Esophagus muscularis mucosa (tissue), 4 donors: ENCODE measurements around the gene PEAR1.

Experiments used
- EP300 ChIP-seq: sonication (generic); formaldehyde crosslinking; IDR thresholded peaks from one replicate; pipeline ENCODE4 v1.6.1; 2017; ENCODE audit warnings: antibody characterized with exemption
- POLR2A ChIP-seq: fragments of 450-650 bp; IDR thresholded peaks from one replicate; pipeline ENCODE4 v1.6.1; 2017; ENCODE audit warnings: antibody characterized with exemption, moderate library complexity, mild to moderate bottlenecking, low read depth
- POLR2AphosphoS5 ChIP-seq, 2 donors: sonication (generic); formaldehyde crosslinking; IDR thresholded peaks; one replicate each; pipeline ENCODE4 v1.6.1; 2017; ENCODE audit warnings: antibody characterized with exemption in 2 of 2
- TF ChIP-seq, protein P1 (sequence below), 3 experiments: fragments of 200-600 bp in 2 of 3; fragments of 450-650 bp in 1 of 3; sonication (generic) in 2 of 3; IDR thresholded peaks; one replicate each; pipeline ENCODE4 v1.5.1; 2017 to 2019; ENCODE audit warnings: antibody characterized with exemption in 3 of 3, mild to moderate bottlenecking in 2 of 3, moderate library complexity in 1 of 3

DNA sequence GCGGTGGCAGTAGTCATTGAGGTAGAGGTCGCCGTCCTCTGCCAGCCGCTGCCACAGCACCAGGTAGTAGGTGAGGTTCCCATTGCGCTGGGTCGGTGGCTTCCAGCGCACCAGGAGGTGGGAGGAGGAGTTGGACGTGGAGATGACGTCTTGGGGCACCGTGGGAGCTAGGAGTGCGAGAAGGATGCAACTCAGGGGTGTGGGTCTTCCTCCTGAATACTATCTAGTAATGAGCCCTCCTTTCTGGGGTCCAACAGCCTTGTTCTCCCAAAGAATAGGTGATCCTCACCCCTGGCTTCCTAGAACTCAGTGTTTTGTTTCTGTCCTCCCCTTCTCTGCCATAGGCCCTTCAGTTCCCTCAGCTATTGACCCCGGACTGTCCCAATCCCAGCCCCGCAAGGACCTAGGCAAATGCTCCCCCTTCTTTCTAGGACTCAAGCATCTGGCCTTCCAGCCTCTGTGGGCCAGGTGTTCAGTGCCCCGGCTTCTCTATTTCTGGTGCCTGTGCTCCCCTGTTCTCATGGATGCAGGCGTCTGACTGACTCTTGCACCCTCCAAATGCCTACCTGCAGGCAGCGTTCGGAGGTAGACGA is 47.5 kb upstream of the PEAR1 start:
- TF ChIP-seq, protein P1, sequence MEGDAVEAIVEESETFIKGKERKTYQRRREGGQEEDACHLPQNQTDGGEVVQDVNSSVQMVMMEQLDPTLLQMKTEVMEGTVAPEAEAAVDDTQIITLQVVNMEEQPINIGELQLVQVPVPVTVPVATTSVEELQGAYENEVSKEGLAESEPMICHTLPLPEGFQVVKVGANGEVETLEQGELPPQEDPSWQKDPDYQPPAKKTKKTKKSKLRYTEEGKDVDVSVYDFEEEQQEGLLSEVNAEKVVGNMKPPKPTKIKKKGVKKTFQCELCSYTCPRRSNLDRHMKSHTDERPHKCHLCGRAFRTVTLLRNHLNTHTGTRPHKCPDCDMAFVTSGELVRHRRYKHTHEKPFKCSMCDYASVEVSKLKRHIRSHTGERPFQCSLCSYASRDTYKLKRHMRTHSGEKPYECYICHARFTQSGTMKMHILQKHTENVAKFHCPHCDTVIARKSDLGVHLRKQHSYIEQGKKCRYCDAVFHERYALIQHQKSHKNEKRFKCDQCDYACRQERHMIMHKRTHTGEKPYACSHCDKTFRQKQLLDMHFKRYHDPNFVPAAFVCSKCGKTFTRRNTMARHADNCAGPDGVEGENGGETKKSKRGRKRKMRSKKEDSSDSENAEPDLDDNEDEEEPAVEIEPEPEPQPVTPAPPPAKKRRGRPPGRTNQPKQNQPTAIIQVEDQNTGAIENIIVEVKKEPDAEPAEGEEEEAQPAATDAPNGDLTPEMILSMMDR (IDR thresholded peaks at IDR 0.05), result no peak
- TF ChIP-seq POLR2A (no peak), POLR2AphosphoS5 (IDR thresholded peaks at IDR 0.05) (no peak), EP300 (no peak)
